GM12873 (cell line): Measurements from ENCODE around the gene ADH1C.

Source experiments
- TF ChIP-seq, protein P1 (sequence below): IDR thresholded peaks from 2 replicates; pipeline ENCODE4 v1.5.1; 2012; ENCODE audit warnings: low read depth, mild to moderate bottlenecking, moderate library complexity, low read length, control low read depth; ENCODE audit not compliant: insufficient read depth; ENCODE audit errors: missing control alignments

ADH1C gene

DNA sequence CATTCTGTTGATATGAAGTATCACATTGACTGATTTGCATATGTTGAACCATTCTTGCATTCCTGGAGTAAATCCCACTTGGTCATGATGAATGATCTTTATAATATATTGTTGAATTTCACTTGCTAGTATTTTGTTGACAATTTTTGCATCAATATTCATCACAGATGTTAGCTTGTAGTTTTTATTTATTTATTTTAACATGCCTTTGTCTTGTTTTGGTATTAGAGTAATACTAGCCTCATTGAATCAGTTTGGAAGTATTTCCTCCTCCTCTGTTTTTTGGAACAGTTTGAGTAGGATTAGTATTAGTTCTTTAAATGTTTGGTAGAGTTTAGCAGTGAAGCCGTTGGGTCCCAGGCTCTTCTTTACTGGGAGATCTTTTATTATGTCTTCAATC, 13.9 kb upstream of the ADH1C start:
- TF ChIP-seq, protein P1, sequence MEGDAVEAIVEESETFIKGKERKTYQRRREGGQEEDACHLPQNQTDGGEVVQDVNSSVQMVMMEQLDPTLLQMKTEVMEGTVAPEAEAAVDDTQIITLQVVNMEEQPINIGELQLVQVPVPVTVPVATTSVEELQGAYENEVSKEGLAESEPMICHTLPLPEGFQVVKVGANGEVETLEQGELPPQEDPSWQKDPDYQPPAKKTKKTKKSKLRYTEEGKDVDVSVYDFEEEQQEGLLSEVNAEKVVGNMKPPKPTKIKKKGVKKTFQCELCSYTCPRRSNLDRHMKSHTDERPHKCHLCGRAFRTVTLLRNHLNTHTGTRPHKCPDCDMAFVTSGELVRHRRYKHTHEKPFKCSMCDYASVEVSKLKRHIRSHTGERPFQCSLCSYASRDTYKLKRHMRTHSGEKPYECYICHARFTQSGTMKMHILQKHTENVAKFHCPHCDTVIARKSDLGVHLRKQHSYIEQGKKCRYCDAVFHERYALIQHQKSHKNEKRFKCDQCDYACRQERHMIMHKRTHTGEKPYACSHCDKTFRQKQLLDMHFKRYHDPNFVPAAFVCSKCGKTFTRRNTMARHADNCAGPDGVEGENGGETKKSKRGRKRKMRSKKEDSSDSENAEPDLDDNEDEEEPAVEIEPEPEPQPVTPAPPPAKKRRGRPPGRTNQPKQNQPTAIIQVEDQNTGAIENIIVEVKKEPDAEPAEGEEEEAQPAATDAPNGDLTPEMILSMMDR = no peak

DNA sequence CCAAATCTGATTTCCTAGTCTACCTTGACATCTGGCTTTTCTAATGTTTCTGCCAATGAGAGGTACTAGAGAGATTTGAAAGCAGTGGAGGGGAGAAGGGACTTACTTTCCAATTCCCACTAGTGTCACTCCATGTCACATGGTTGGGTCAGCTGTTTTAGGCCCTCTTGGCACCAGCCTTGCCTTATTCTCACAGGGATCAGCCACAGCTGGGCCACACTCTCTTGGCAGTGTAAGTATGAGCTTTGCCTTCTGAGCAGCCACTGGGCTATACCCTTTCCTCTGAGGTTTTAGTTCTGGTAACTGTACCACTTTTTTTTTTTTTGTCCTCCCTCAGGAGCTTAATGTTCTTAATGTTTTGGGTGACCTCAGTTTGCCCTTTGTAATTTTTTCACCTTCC, 10.2 kb upstream of the ADH1C start:
- TF ChIP-seq, protein P1 = no peak

DNA sequence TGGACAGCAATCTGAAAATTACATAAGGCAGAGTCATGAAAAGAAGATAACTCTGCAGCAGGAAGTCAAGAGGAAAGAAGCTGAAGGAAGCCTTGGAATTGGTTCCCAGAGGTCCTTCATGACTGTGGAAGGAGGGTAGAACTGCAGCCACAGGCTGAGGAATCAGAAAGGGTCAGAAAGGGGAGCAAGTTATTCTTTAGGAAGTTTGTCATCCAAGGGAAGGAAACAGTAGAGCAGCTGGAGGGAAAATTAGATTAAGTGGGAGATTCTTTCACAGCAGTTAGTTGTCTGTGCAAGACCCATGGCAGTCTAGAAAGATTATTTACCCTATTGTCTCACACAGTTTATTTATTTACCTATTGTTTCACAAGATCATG, 9.3 kb upstream of the ADH1C start:
- TF ChIP-seq, protein P1 = no peak

DNA sequence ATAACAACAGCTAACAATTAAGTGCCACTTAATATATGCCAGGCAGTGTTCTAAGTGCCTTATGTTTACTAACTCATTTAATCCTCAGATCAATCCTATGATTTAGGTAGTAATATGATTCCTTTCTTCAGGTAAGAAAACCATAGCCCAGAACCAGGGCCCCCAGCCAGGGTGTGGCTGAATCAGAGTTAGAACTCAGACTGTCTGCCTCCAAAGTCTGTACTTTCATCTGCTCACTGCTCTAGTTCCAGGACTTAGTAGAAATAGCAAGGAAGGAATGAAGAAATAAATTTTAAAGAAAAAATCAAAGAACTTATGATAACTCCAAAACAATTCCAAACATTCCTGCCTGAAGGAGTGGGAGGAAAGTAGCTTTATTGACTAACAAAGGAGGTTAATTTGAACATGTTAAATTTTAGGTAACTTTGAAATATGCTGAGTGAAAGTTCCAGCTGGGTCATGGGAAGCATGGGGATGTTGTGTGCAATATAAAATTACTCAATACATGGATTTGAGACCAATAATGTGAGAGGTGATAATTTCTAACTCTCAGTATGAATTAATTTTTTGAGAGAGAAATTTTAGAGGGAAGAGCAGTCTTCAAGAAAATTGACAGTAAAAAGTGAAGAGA, 8.8 kb upstream of the ADH1C start:
- TF ChIP-seq, protein P1 = no peak

DNA sequence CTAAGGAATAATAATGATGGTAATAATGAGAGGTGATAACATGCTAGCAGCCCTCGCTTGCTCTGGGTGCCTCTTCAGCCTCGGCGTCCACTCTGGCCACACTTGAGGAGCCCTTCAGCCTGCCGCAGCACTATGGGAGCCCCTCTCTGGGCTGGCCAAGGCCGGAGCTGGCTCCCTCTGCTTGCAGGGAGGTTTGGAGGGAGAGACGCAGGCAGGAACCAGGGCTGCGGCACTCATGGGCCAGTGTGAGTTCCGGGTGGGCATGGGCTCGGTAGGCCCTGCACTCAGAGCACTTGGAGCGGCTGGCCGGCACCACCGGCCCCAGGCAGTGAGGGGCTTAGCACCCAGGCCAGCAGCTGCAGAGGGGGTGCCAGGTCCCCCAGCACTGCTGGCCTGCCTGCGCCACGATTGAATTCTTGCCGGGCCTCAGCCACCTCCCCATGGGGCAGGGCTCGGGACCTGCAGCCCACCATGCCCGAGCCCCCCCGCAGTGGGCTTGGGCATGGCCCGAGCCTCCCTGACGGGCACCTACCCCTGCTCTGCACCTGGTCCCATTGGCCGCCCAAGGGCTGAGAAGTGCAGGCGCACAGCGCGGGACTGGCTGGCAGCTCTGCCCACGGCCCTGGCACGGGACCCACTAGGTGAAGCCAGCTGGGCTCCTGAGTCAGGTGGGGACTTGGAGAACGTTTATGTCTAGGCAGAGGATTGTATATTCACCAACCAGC, 7.1 kb upstream of the ADH1C start:
- TF ChIP-seq, protein P1 = no peak

DNA sequence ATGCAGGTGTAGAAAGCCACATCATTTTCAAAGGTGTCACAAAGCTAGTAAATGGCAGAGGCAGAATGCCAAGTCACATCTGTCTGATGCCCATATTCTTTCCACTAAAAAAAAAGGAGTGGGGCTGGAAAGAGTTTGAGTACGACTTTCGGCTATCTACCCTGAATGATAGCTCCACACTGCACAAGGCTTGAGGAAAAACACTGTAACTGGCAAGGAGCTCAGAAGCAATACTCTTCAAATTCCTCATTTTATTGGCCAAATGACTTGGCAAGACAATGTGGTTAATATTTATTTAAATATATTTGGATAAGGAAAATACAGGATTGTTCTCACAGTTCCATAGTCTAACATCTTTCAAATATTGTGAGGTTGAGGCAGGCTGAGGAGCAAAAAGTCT, 5.4 kb upstream of the ADH1C start:
- TF ChIP-seq, protein P1 = no peak

DNA sequence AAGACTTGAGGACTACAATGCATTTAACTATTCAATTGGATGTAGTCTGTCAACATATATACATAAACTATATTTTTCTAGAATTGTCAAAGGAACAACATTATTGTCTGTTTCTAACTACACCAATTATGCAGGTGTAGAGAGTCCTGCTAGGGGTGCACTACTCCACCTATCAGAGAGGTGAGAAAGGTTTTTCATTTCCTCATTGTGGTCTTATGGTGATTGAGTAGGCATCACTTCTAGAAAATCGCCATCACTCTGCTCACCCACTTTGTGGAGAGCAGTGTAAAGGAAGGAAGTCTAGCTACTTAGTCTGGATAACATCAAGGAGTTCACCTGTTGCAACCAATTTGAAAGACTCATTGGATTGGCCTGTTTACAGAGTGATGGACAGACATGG, 4.4 kb upstream of the ADH1C start:
- TF ChIP-seq, protein P1 = no peak
